CD4-positive, alpha-beta T cell treated with Interleukin-10 for 1 hour (primary cell): ENCODE data around the gene ABR.
"Not testable (repeated sequence)": the region's sequence is repeated elsewhere in the genome, so short reads cannot be mapped to it uniquely, and the experiment has no call there.

Experiments used
- DNase-seq: peaks from one replicate; pipeline ENCODE4 v3.0.0-alpha.2; 2020

Gene ABR

GRCh38 chr17:1199271-1199743 lies 19.5 kb upstream of the ABR start:
- not testable (repeated sequence) for DNase-seq

DNA sequence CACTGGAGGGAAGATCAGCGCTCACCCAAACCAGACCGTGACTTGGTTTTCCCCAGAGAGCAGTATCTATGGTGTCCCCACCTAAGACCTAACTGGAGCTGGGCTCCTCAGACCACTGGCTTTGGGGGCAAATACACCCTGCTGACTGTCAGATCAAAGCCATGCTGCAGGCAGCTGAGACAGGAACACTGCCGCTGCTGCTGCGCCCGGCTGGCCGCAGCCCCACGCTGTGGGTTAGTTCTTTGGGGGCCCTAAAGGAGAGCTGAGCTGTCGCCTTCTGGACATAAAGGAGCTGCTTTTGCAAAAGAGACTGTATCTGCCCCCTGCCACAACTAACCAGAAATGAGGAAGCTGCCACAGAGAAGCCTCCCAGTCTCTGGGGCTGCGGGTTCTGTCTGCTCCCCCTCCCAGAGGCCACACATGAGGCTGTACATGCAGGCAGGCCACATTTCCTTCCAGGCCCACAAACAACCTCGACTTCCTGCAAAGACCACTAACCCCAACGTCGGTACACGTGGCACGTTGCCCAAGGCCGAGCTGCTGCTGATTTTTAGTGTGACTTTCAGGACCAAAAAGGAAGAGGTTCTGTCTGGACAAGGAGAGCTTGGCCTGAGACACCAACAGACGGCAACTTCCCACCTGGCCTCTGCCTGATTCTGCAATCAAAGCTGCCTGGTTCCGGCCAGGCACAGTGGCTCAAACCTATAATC lies 18.2 kb upstream of the ABR start:
- DNase-seq: peak; percentile 76

DNA sequence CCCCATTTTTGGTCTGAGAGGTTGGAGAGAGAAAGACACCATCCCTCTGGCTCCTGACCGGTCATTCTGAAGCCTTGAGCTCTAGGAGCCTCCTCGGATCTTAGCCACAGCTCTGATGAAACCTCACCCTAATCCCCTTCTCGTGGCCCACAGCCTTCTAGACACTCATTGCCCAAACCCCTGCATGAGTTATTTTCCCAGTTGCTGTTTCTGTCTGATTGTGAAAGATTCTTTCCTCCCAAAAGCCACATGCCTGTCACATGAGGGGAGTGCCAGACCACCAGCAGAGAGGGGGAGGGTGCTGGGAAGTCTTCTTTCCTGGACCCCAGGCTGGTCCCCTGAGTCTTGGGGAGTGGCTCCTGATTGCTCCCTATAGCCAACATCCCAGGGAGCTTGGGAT lies 17.6 kb upstream of the ABR start:
- no peak for DNase-seq

GRCh38 chr17:1196946-1197345 lies 17.2 kb upstream of the ABR start:
- DNase-seq: no peak

DNA sequence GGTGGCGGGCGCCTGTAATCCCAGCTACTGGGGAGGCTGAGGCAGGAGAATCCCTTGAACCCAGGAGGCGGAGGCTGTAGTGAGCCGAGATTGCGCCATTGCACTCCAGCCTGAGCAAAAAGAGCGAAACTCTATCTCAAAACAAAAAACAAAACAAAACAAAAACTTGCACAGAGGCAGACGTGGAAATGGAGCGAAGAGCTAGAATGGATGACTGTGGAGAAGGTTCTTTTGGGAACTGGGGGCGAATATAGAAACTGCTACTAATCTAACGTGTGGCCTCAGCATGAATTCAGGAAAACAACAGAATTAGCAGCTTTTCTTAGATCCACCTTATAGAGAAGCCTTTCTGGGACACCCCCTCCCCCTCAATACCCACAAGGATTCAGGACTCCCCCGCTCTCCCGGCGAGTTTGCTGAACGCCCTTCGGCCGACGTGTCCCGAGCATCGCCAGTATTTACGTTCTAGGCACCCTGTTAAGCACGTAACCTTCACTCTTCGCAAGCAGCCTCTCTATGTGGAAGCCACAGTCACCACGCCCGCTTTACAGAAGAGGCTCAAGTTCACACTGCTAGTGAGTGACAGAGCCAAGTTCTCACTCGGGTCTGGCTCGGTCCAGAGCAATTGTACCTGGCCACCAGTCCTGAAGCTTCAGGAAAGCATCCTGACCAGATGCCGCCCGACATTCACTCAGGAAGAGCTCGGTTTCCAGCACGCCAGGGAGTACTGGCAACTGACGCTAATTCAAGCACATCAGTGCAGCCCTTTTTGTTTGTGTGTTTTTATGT lies 13.3 kb upstream of the ABR start:
- no peak for DNase-seq

DNA sequence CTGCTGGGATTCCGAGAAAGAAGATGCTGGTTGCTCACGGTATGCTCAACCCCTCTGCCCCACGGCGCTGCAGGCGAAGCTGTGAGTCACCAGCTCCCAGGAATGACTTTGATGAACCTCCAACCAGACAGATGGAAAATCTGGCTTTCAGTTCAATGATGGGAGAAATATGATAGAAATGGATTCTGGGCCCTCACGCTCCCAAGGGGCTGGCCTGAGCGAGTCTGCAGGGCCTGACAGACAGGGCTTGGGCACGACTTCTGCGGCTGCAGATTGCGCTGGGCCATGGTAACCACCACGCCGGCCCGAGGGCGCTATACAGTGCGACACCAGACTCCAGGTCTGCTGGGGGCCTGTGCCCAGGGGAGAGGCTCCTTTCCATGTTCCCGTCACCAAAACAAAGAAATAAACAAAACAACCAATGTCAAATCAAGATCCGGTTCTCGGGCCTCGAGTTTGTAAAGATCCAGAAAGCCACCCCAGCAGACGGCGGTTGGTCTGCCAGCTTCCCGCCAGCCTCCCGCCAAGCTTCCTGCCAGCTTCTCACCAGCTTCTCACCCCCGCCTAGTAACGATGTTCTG lies 11.1 kb upstream of the ABR start:
- no peak for DNase-seq

- no peak for DNase-seq
Observed at GRCh38 chr17:1188812-1189504, 9.2 kb upstream of the ABR start.

- DNase-seq: peak; percentile 79
Observed at GRCh38 chr17:1186923-1187771, 7.4 kb upstream of the ABR start.

GRCh38 chr17:1186214-1186820 lies 6.5 kb upstream of the ABR start:
- no peak for DNase-seq

DNA sequence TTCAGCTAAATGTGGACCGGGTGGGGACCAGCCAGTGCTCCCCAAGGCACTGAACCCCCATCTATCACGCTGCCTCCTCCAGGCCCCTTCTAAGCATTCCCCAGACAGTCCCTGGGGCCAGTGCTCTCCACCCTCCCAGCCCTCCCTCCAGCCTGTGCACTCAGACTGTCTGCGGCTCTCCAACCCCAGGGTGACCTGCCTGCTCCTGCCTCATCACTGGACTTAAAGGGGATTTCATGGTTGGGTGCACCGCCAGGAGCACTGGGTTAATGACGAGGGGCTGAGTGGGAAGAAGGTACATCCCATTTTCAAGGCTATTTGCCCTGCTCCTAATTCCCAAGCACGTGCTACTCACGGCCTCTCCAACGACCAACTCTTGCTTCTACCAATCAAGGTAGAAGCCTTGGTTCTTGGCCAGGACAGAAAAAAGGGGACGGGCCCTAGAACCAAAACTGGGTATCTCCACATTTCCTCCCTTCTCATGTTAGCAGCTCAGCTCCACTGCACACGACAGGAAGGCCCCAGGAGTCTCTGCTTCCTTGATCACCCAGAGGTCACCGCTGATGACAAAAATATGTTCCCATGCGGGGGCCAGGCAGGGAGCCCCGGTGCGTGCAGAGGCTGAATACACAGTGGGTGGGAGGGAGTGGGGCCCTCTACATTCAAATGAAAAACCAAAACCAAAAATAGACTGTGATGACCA lies 3.5 kb upstream of the ABR start:
- DNase-seq: no peak

GRCh38 chr17:1182811-1183170 lies 3.0 kb upstream of the ABR start:
- no peak for DNase-seq

DNA sequence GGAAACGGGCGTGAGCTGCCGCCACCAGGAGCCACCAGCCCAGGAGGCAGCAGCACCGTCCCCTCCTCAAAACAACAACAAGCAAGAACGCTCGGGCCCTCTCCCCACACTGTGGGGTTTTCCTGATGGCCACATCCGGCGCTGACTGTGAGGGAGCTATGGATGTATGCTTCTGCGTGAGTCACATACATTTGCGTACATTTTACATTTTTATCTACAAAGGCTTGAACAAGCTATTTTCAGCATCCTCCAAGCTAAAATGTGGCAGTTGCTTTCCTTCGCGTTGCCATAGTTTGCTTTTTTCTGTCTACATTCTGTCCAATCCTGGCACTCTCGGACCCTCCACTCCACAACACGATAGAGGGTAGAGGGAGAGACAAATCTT lies 2.0 kb upstream of the ABR start:
- DNase-seq: no peak

DNA sequence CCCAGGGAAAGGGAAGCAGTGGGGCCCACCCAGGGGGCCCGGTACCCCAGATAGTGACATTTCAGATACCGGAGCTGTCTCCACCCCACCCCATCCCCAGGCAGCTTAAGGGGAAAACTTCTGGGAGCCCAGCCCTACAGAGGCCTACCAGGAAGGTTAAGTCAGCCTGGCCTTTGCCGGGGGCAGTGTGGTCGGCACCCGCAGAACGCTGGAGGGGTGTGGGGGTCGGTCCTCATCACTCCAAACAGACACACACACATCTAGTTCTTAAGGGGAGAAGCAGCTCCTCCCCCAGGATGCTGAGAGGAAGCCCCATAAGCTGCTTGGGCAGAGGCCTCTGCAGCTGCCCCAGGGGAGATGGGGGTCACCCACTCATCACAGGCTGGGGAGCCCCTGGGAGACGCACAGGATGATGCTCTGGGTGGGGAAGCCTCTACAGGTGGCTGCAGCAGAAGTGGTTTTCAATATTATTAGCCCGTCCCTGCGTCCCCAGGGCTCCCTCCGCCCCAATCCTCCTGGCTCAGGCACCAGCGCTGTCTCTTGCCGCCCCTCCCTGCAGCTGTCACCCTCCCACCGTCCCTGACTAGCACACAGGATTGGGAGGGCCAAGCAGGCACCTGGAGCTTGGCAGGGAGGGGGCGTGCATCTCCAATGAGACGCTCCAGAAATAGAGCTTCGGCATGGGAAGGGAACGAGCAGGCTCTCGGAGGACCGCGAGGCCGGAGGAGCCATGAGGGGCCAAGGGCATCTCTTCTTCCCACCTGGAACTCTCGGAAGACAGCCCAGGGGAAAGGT lies 1.4 kb upstream of the ABR start:
- DNase-seq: no peak

DNA sequence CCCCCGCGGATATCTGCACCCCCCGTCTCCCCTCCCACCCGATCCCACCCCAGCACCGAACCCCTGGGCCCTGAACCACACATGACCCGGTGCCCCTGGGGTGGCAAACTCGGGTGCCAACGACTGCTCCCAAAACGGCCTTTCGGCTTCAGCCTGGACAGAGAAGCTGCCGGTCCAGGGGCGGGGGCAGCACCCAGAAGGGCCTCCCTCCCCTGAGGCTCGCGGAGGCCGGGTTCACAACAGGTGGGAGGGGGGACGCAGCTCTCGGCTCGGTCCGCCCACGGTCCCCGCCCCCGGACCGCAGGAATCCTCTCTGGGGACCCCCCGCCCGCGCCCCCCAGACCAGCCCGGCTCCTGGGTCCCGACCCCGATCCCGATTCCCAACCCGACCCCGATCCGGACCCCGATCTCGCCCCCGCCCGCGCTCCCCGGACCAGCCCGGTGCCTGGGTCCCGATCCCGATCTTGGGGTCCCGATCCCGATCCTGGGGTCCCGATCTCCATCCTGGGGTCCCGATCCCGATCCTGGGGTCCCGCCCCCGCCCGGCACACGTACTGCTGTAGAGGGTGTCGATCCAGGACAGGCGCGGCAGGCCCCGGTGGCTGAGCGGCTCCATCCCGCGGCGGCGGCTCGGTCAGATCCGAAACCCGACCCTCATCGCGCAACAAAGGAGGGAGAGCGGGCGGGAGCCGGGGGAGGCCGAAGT lies 516 bp downstream of the ABR start:
- DNase-seq: peak; percentile 22

- no peak for DNase-seq
Observed at GRCh38 chr17:1177016-1177700, 2.6 kb downstream of the ABR start.

- DNase-seq: no peak
Observed at GRCh38 chr17:1174263-1174880, 5.4 kb downstream of the ABR start.

GRCh38 chr17:1173432-1174262 lies 6.1 kb downstream of the ABR start:
- DNase-seq: no peak

DNA sequence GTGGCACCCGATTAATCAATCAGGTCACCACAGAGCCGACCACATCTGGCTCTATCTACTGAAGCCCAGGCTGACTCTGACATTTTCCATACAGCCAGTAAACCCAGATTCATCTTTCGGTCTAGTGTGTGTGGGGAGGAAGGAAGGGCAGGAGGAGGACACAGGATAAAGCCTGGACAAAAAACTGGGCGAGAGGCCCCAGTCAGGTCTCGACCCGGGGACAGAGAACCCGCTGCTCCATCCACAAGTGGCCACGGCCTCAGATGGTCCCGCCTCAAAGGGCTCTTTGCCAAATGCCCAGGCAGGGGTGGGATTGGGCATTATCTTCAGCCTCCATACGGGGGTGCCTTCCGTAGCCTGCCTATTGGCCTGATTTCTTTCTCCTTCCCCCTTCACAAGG lies 7.8 kb downstream of the ABR start:
- DNase-seq: no peak
